Adrenal gland (tissue), 12 donors: ENCODE data around the gene TTYH2. TPM values are rescaled to one million over a fixed set of nuclear protein-coding genes. Genes with fewer than 3 reads are reported as not detected.

Source experiments
- DNase-seq, 7 donors: peaks; one replicate each; pipeline ENCODE4 v3.0.0-alpha.2; 2019 to 2020
- H3K27ac ChIP-seq, 5 donors: fragments of 200-600 bp; sonication (generic) in 4 of 5; 1 replicate in 3 of 5; 2 replicates in 2 of 5; pipeline versions ENCODE4 v1.5.1 to v1.8.0; 2016 to 2020; ENCODE audit warnings: mild to moderate bottlenecking in 1 of 5
- H3K27me3 ChIP-seq: fragments of 200-600 bp; 2 replicates; pipeline ENCODE4 v1.8.0; 2021
- H3K36me3 ChIP-seq, 2 donors: fragments of 200-600 bp; replicated peaks in 1 of 2; 1 replicate in 1 of 2; 2 replicates in 1 of 2; pipeline versions ENCODE4 v1.5.1 to v1.8.0; 2018 to 2022
- H3K4me1 ChIP-seq, 2 donors: fragments of 200-600 bp; replicated peaks in 1 of 2; 1 replicate in 1 of 2; 2 replicates in 1 of 2; pipeline versions ENCODE4 v1.5.1 to v1.8.0; 2018 to 2021
- H3K4me3 ChIP-seq, 4 donors: fragments of 200-600 bp; sonication (generic) in 3 of 4; one replicate each; pipeline ENCODE4 v1.5.1; 2016 to 2018
- H3K9me3 ChIP-seq, 3 donors: fragments of 200-600 bp; sonication (generic) in 1 of 3; replicated peaks in 1 of 3; 1 replicate in 2 of 3; 2 replicates in 1 of 3; pipeline versions ENCODE4 v1.5.1 to v1.8.0; 2016 to 2021
- POLR2A ChIP-seq, 2 donors: fragments of 450-650 bp; IDR thresholded peaks; one replicate each; pipeline ENCODE4 v1.6.1; 2017; ENCODE audit warnings: antibody characterized with exemption in 2 of 2, mild to moderate bottlenecking in 2 of 2, moderate library complexity in 1 of 2
- WGBS, 4 donors: extraction: QIAGEN DNeasy Blood & Tissue Kit in 2 of 4; methylation state at CpG; one replicate each; pipeline versions ENCODE4 v1.1.5 to v1.1.7; 2013 to 2017; 5-methylcytosine and 5-hydroxymethylcytosine counted together
- intact Hi-C, 2 donors: fragments of 100-400 bp; cut with DNase I; formaldehyde crosslinking; loops; one replicate each; pipeline versions ENCODE4 v1.14.1 to v1.15.0; 2022 to 2023
- polyA plus RNA-seq, 3 donors: library from polyadenylated mRNA; stranded (reverse); fragments of 200-250 nt in 2 of 3; fragments of 350-450 nt in 1 of 3; fragmentation: Illumina TruSeq in 1 of 3; extraction: RNeasy Lipid Tissue Mini Kit (QIAGEN cat#74804) in 1 of 3; gene quantifications; one replicate each; pipeline ENCODE4 v1.2.3, GENCODE V29; 2013 to 2014
- total RNA-seq, 9 donors: library from RNA; depleted of rRNA in 4 of 9; stranded (reverse); fragments of >200 nt in 4 of 9; fragments of 120-200 nt in 1 of 9; fragmentation: NEBNext Ultra II Directional in 1 of 9; extraction: Animal tissue kit (Norgen Biotek cat#: 25700) in 1 of 9; gene quantifications; one replicate each; pipeline versions ENCODE4 v1.1.0 to v1.2.4, GENCODE V29; 2013 to 2023
- TF ChIP-seq, protein P1 (sequence below), 6 experiments: fragments of 450-650 bp in 4 of 6; fragments of 200-600 bp in 2 of 6; sonication (generic) in 1 of 6; IDR thresholded peaks; 1 replicate in 5 of 6; 2 replicates in 1 of 6; pipeline versions ENCODE4 v1.5.1 to v1.8.0; 2016 to 2021; ENCODE audit warnings: antibody characterized with exemption in 6 of 6, mild to moderate bottlenecking in 2 of 6, moderate library complexity in 1 of 6
- donor health status: healthy with polysubstance abuse.
- donor health status: Bipolar disorder and iron deficiency.
- donor health status: DM: yes; HTN: yes; CAD: no.
- donor health status: DM: no; HTN: no; CAD: no.
- donor health status: DM: no; HTN: no; CAD: no.
- donor health status: DM: yes; HTN: yes; CAD: no.

Gene TTYH2
- total and polyA plus RNA-seq, 12 donors = 2.9 to 40.5 (median 7.8) TPM

DNA sequence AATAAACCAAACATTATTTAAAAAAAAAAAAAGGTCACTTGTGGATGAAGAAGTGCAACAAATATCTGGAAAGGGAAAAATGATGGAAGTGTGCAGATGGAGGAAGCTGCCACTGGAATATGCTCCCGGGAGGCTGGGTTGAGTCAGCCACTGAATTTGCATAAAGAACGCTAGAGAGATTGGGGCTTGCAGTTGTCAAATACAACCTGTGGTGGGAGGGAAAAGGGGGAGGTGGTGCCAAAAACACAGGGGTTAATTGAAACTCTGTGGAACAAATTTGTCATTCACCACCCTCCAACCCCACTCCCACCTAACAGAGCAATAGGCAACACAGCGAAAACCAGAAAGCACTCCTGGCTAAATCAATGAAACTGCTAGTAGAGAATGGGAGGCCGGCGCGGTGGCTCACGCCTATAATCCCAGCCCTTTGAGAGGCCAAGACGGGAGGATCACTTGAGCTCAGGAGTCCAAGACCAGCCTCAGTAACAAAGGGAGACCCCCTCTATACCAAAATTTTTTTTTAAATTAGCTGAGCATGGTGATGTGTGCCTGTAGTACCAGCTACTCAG is 47.5 kb upstream of the TTYH2 start:
- intact Hi-C loops = no loop called here
- 75 to 86% (median 83%) methylated on average over 8 of the region's 8 CpGs for WGBS, 4 donors
- peak in 1 of 7 donors; percentile 9 for DNase-seq
- Histone ChIP-seq H3K27me3 (no peaks in the 10 kb centered on the region), H3K4me3 (no peak overlapping the region), H3K4me1 (no peaks in the 10 kb centered on the region), H3K36me3 (no peaks in the 10 kb centered on the region), H3K27ac (no peak overlapping the region), H3K9me3 (peaks cover 0 to 4% (median 0%) of the 10 kb centered on the region in 3 donors)
- TF ChIP-seq POLR2A (IDR thresholded peaks at IDR 0.05) = no peak
- TF ChIP-seq, protein P1, sequence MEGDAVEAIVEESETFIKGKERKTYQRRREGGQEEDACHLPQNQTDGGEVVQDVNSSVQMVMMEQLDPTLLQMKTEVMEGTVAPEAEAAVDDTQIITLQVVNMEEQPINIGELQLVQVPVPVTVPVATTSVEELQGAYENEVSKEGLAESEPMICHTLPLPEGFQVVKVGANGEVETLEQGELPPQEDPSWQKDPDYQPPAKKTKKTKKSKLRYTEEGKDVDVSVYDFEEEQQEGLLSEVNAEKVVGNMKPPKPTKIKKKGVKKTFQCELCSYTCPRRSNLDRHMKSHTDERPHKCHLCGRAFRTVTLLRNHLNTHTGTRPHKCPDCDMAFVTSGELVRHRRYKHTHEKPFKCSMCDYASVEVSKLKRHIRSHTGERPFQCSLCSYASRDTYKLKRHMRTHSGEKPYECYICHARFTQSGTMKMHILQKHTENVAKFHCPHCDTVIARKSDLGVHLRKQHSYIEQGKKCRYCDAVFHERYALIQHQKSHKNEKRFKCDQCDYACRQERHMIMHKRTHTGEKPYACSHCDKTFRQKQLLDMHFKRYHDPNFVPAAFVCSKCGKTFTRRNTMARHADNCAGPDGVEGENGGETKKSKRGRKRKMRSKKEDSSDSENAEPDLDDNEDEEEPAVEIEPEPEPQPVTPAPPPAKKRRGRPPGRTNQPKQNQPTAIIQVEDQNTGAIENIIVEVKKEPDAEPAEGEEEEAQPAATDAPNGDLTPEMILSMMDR (IDR thresholded peaks at IDR 0.05) = no peak

DNA sequence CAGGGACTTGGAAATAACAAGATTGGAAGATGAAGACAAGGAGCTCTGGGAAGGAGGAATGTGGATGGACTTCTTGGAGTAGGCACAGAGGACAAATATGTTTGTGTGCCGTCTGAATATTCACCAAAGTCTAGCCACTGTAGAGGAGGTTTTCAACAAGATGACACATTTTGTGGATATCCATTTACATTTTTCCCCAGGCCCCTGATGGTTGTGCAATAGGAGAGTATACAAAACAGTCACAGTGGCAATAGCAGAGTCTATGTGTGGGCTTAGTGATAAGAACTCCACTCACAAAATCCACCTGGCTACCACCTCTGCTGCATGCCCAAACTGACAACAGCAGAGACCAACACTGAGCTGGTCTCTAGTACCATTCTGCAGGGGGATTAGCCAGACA is 42.4 kb upstream of the TTYH2 start:
- 71 to 79% (median 76%) methylated on average over 1 of the region's 1 CpG for WGBS, 4 donors
- Histone ChIP-seq H3K4me3 (no peak overlapping the region), H3K27ac (no peak overlapping the region), H3K4me1 (no peaks in the 10 kb centered on the region), H3K27me3 (no peaks in the 10 kb centered on the region), H3K36me3 (no peaks in the 10 kb centered on the region), H3K9me3 (peaks cover 0 to 4% (median 0%) of the 10 kb centered on the region in 3 donors)
- intact Hi-C loops = loop anchor here in 1 of 2 donors (10.0 kb wide), 1 partner anchor 736 kb away; no protein-coding TSS in a partner anchor
- no peak for DNase-seq
- TF ChIP-seq POLR2A (IDR thresholded peaks at IDR 0.05) = no peak
- TF ChIP-seq, protein P1 (IDR thresholded peaks at IDR 0.05) = no peak

DNA sequence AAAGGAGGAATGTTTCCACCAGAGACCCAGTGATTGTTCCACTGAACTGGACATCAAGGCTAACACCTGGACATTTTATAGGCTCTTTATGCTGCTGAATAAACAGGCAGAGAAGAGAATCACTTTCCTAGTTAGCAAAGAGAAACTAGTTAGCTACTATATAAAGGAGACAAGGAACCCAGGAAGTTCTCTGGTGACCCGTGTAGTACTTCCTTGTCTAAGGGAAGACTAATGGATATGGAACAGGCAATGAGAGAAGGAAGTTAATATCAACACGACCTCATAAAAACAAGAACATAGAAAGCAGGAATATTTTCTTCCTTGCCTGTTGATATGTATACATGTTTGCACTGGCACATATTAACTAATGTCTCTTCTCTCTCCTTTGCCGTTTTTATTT is 40.7 kb upstream of the TTYH2 start:
- intact Hi-C loops = loop anchor here in 1 of 2 donors (10.0 kb wide), 1 partner anchor 738 kb away; no protein-coding TSS in a partner anchor
- DNase-seq = no peak
- whole genome bisulfite sequencing, 4 donors = 38 to 61% (median 51%) methylated on average over 3 of the region's 3 CpGs
- no peaks in the 10 kb centered on the region for H3K9me3 ChIP-seq
- H3K27ac ChIP-seq = no peak overlapping the region
- no peaks in the 10 kb centered on the region for H3K27me3 ChIP-seq
- TF ChIP-seq, protein P1 (IDR thresholded peaks at IDR 0.05) = no peak
- TF ChIP-seq POLR2A (IDR thresholded peaks at IDR 0.05) = no peak
- H3K4me3 ChIP-seq = no peak overlapping the region
- no peaks in the 10 kb centered on the region for H3K36me3 ChIP-seq
- no peaks in the 10 kb centered on the region for H3K4me1 ChIP-seq

DNA sequence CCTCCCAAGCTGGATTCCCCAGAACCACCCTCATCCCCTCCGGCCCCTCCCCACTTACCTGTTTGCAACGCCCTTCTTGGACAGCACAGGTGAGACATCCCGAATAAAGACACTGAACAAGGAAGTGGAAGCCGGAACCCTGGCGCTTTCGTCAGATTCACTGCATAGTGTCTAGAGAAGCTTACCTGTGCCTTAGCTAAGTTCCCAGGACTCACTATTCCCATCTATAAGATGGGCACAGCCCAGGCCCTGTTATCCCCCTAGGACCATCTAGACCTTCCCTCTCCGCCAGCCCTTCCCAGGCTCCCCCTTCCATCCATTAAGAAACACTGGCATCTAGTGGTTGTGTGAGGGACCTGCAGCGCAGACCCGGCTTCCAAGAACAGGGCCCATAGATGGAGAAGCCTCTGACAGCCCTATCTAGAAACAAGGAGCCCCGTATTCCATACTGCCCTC is 36.8 kb upstream of the TTYH2 start:
- H3K4me3 ChIP-seq = no peak overlapping the region
- 36 to 43% (median 41%) methylated on average over 10 of the region's 10 CpGs for WGBS, 4 donors
- intact Hi-C loops = loop anchor here (5.0 to 10.0 kb wide), 2 partner anchors 742 to 744 kb away; no protein-coding TSS in a partner anchor

More for the DNA sequence above, 36.8 kb upstream of the TTYH2 start:
- Histone ChIP-seq H3K27me3 (no peaks in the 10 kb centered on the region), H3K27ac (no peak overlapping the region), H3K4me1 (no peaks in the 10 kb centered on the region), H3K36me3 (no peaks in the 10 kb centered on the region), H3K9me3 (no peaks in the 10 kb centered on the region)
- DNase-seq = peak; percentile 42 to 85 (median 65)
- TF ChIP-seq, protein P1 (IDR thresholded peaks at IDR 0.05) = peak; percentile 69 to 80 (median 74)
- no peak for TF ChIP-seq POLR2A (IDR thresholded peaks at IDR 0.05)
